Measurements from ENCODE around the gene TRIM29. TPM values are rescaled to one million over a fixed set of nuclear protein-coding genes. Genes with fewer than 3 reads are reported as not detected.

TRIM29 gene
- polyA plus RNA-seq, 1 donor from 2014 or later, result not detected

- peaks cover 0 to 2% (median 0%) of the 10 kb centered on the region in 3 donors for H3K4me1 Mint-ChIP-seq
- H3K36me3 Mint-ChIP-seq, result peaks cover 3% of the 10 kb centered on the region
- no peak overlapping the region for H3K27ac Mint-ChIP-seq
- peaks cover 13% of the 10 kb centered on the region for H3K27me3 Mint-ChIP-seq
- no peaks in the 10 kb centered on the region for H3K9me3 Mint-ChIP-seq
- H3K4me3 Mint-ChIP-seq, result no peak overlapping the region
Measured at GRCh38 chr11:120063686-120064340, 74.1 kb downstream of the TRIM29 start.

- H3K4me1 Mint-ChIP-seq, result no peaks in the 10 kb centered on the region
- H3K27ac Mint-ChIP-seq, result no peak overlapping the region
- H3K9me3 Mint-ChIP-seq, result no peaks in the 10 kb centered on the region
- H3K27me3 Mint-ChIP-seq, result peaks cover 5% of the 10 kb centered on the region
- peaks cover 3% of the 10 kb centered on the region for H3K36me3 Mint-ChIP-seq
- no peak overlapping the region for H3K4me3 Mint-ChIP-seq
Measured at GRCh38 chr11:120062561-120062930, 75.4 kb downstream of the TRIM29 start.

- peaks cover 5% of the 10 kb centered on the region for H3K27me3 Mint-ChIP-seq
- H3K27ac Mint-ChIP-seq, result no peak overlapping the region
- H3K9me3 Mint-ChIP-seq, result peaks cover 0 to under 1% (median 0%) of the 10 kb centered on the region in 3 donors
- H3K4me1 Mint-ChIP-seq, result no peaks in the 10 kb centered on the region
- peaks cover 4% of the 10 kb centered on the region for H3K36me3 Mint-ChIP-seq
- no peak overlapping the region for H3K4me3 Mint-ChIP-seq
Measured at GRCh38 chr11:120061761-120062560, 76.0 kb downstream of the TRIM29 start.

Other genes starting within 250 kb of the TRIM29 start
- 0.45 TPM for gene OAF, start 72.9 kb upstream of the TRIM29 start, polyA plus RNA-seq
- not detected for gene POU2F3, start 102.0 kb upstream of the TRIM29 start, polyA plus RNA-seq
- gene TLCD5, start 187.2 kb upstream of the TRIM29 start, polyA plus RNA-seq, result not detected
- 4.5 TPM for gene ARHGEF12, start 198.3 kb upstream of the TRIM29 start, polyA plus RNA-seq